HEK293T (cell line): ENCODE data around the gene CSRP3.

ENCODE experiments used
- CTCF ChIA-PET: fragments of 350-600 bp; formaldehyde crosslinking; extraction: SDS; loops from one replicate; lab custom pipeline; 2021; ENCODE audit warnings: antibody characterized with exemption, inconsistent platforms; lab: Yijun Ruan, JAX
- POLR2A ChIA-PET: fragments of 350-600 bp; formaldehyde crosslinking; extraction: SDS; loops from one replicate; lab custom pipeline; 2020; ENCODE audit warnings: antibody characterized with exemption, inconsistent platforms; lab: Yijun Ruan, JAX
- DNase-seq: peaks from one replicate; pipeline ENCODE4 v3.0.0; 2012; ENCODE audit warnings: mixed read lengths; ENCODE audit errors: extremely low spot score
- ARNT ChIP-seq: fragments of 450-650 bp; IDR thresholded peaks from 2 replicates; pipeline ENCODE4 v1.6.1; 2017; ENCODE audit warnings: mild to moderate bottlenecking
- BHLHE40 ChIP-seq: fragments of 450-650 bp; IDR thresholded peaks from 2 replicates; pipeline ENCODE4 v1.6.1; 2016; ENCODE audit warnings: mild to moderate bottlenecking, moderate library complexity, borderline replicate concordance
- CTBP1 ChIP-seq: fragments of 450-650 bp; IDR thresholded peaks from 2 replicates; pipeline ENCODE4 v1.6.1; 2016; ENCODE audit warnings: borderline replicate concordance
- ELF4 ChIP-seq: fragments of 450-650 bp; IDR thresholded peaks from 2 replicates; pipeline ENCODE4 v1.6.1; 2017; ENCODE audit warnings: antibody characterized with exemption
- FOXA1 ChIP-seq: fragments of 450-650 bp; IDR thresholded peaks from 2 replicates; pipeline ENCODE4 v1.6.1; 2016; ENCODE audit warnings: mild to moderate bottlenecking
- FOXK2 ChIP-seq: fragments of 450-650 bp; IDR thresholded peaks from 2 replicates; pipeline ENCODE4 v1.6.1; 2016; ENCODE audit warnings: mild to moderate bottlenecking
- FOXM1 ChIP-seq: fragments of 450-650 bp; IDR thresholded peaks from 2 replicates; pipeline ENCODE4 v1.6.1; 2017; ENCODE audit warnings: mild to moderate bottlenecking, borderline replicate concordance
- HDGF ChIP-seq: fragments of 450-650 bp; IDR thresholded peaks from 2 replicates; pipeline ENCODE4 v1.6.1; 2017; ENCODE audit warnings: antibody characterized with exemption, borderline replicate concordance
- L3MBTL2 ChIP-seq: fragments of 450-650 bp; conservative IDR thresholded peaks from 2 replicates; pipeline ENCODE4 v1.6.1; 2016; ENCODE audit warnings: mild to moderate bottlenecking
- LEF1 ChIP-seq: fragments of 450-650 bp; IDR thresholded peaks from 2 replicates; pipeline ENCODE4 v1.6.1; 2017; ENCODE audit warnings: mild to moderate bottlenecking, borderline replicate concordance
- NFRKB ChIP-seq: fragments of 450-650 bp; IDR thresholded peaks from 2 replicates; pipeline ENCODE4 v1.6.1; 2016; ENCODE audit warnings: mild to moderate bottlenecking, moderate library complexity
- PKNOX1 ChIP-seq: fragments of 450-650 bp; IDR thresholded peaks from 2 replicates; pipeline ENCODE4 v1.6.1; 2016
- SP1 ChIP-seq: fragments of 450-650 bp; IDR thresholded peaks from 2 replicates; pipeline ENCODE4 v1.6.1; 2017
- SUZ12 ChIP-seq: fragments of 450-650 bp; IDR thresholded peaks from 2 replicates; pipeline ENCODE4 v1.6.1; 2016; ENCODE audit warnings: mild to moderate bottlenecking
- TARDBP ChIP-seq: fragments of 450-650 bp; IDR thresholded peaks from 2 replicates; pipeline ENCODE4 v1.6.1; 2016
- ZNF384 ChIP-seq: fragments of 450-650 bp; IDR thresholded peaks from 2 replicates; pipeline ENCODE4 v1.6.1; 2016

CSRP3 gene

GRCh38 chr11:19208181-19208580 is 6.4 kb upstream of the CSRP3 start:
- ChIA-PET CTCF (no interaction called here), POLR2A (no interaction called here)

GRCh38 chr11:19204836-19205235 is 3.1 kb upstream of the CSRP3 start:
- no peak for TF ChIP-seq LEF1
- no peak for TF ChIP-seq BHLHE40
- no peak for TF ChIP-seq CTBP1
- TF ChIP-seq ZNF384, result no peak
- TF ChIP-seq FOXK2, result no peak
- no peak for TF ChIP-seq NFRKB
- no peak for TF ChIP-seq TARDBP
- no peak for TF ChIP-seq HDGF
- no peak for TF ChIP-seq FOXM1
- POLR2A ChIA-PET, result no interaction called here

More at GRCh38 chr11:19208181-19208580, 6.4 kb upstream of the CSRP3 start:
- DNase-seq, result no peak
- TF ChIP-seq ARNT (no peak), L3MBTL2 (no peak), BHLHE40 (no peak), FOXK2 (no peak), NFRKB (no peak), ZNF384 (no peak), CTBP1 (no peak), HDGF (no peak), TARDBP (no peak), LEF1 (no peak), FOXM1 (no peak), PKNOX1 (no peak), ELF4 (no peak), SP1 (no peak), SUZ12 (no peak), FOXA1 (no peak)

GRCh38 chr11:19200410-19201201 is 1.2 kb downstream of the CSRP3 start:
- DNase-seq, result no peak
- ChIA-PET CTCF (no interaction called here), POLR2A (no interaction called here)
- no peak for TF ChIP-seq ZNF384
- no peak for TF ChIP-seq PKNOX1
- no peak for TF ChIP-seq NFRKB

More at GRCh38 chr11:19204836-19205235, 3.1 kb upstream of the CSRP3 start:
- DNase-seq, result no peak
- CTCF ChIA-PET, result no interaction called here

- ChIA-PET CTCF (no interaction called here), POLR2A (no interaction called here)
- no peak for DNase-seq
- no peak for TF ChIP-seq ZNF384
- TF ChIP-seq ELF4, result no peak
- no peak for TF ChIP-seq HDGF
- TF ChIP-seq CTBP1, result no peak
- TF ChIP-seq FOXK2, result no peak
- no peak for TF ChIP-seq LEF1
- TF ChIP-seq TARDBP, result no peak
- TF ChIP-seq SUZ12, result no peak
- TF ChIP-seq FOXA1, result no peak
- no peak for TF ChIP-seq ARNT
- TF ChIP-seq SP1, result no peak
- no peak for TF ChIP-seq L3MBTL2
- no peak for TF ChIP-seq FOXM1
- TF ChIP-seq NFRKB, result no peak
- TF ChIP-seq BHLHE40, result no peak
Measured at GRCh38 chr11:19199771-19200170, 2.0 kb downstream of the CSRP3 start.

GRCh38 chr11:19199048-19199447 is 2.7 kb downstream of the CSRP3 start:
- CTCF ChIA-PET, result interaction anchor here (0.5 kb wide), 1 partner anchor 251 kb away, joined by 3 read pairs; no protein-coding TSS in a partner anchor
- POLR2A ChIA-PET, result no interaction called here
- no peak for TF ChIP-seq SUZ12
- TF ChIP-seq FOXK2, result no peak
- no peak for TF ChIP-seq NFRKB
- no peak for TF ChIP-seq BHLHE40
- TF ChIP-seq ZNF384, result no peak
- TF ChIP-seq SP1, result no peak
- no peak for TF ChIP-seq PKNOX1
- TF ChIP-seq LEF1, result no peak
- no peak for TF ChIP-seq TARDBP
- TF ChIP-seq HDGF, result no peak
- TF ChIP-seq L3MBTL2, result no peak
- TF ChIP-seq ARNT, result no peak
- no peak for TF ChIP-seq FOXM1
- no peak for TF ChIP-seq CTBP1
- TF ChIP-seq ELF4, result no peak
- TF ChIP-seq FOXA1, result no peak
- DNase-seq, result no peak

- ChIA-PET POLR2A (no interaction called here), CTCF (no interaction called here)
- DNase-seq, result no peak
- TF ChIP-seq LEF1 (no peak), L3MBTL2 (no peak), FOXA1 (no peak), BHLHE40 (no peak), ELF4 (no peak), HDGF (no peak), TARDBP (no peak), ZNF384 (no peak), ARNT (no peak), SP1 (no peak), FOXK2 (no peak)
Measured at GRCh38 chr11:19196432-19196831, 5.4 kb downstream of the CSRP3 start.
